Transverse colon (tissue), 4 donors: ENCODE measurements around the gene SPATA4. TPM values are rescaled to one million over a fixed set of nuclear protein-coding genes. Genes with fewer than 3 reads are reported as not detected.

Experiments
- DNase-seq: peaks from one replicate; pipeline ENCODE4 v3.0.0-alpha.2; 2019
- H3K27ac ChIP-seq, 4 donors: fragments of 200-600 bp; sonication (generic); 2 replicates each; pipeline ENCODE4 v1.5.1; 2016 to 2018; ENCODE audit warnings: inconsistent platforms in 4 of 4
- H3K27me3 ChIP-seq: fragments of 200-600 bp; sonication (generic); 2 replicates; pipeline ENCODE4 v1.5.1; 2017; ENCODE audit warnings: inconsistent platforms
- H3K36me3 ChIP-seq, 4 donors: fragments of 200-600 bp; sonication (generic); 2 replicates each; pipeline ENCODE4 v1.5.1; 2017 to 2019; ENCODE audit warnings: inconsistent platforms in 4 of 4
- H3K4me1 ChIP-seq, 4 donors: fragments of 200-600 bp; sonication (generic); 2 replicates each; pipeline ENCODE4 v1.5.1; 2017 to 2020; ENCODE audit warnings: inconsistent platforms in 4 of 4
- H3K4me3 ChIP-seq, 4 donors: fragments of 200-600 bp; sonication (generic); 1 replicate in 1 of 4; 2 replicates in 3 of 4; pipeline versions ENCODE4 v1.5.1 to v1.6.1; 2017 to 2019; ENCODE audit warnings: inconsistent platforms in 4 of 4
- H3K9me3 ChIP-seq, 2 donors: fragments of 200-600 bp; sonication (generic); 2 replicates each; pipeline ENCODE4 v1.5.1; 2017 to 2019; ENCODE audit warnings: inconsistent platforms in 2 of 2
- CTCF ChIP-seq, 5 experiments: fragments of 200-600 bp in 3 of 5; fragments of 450-650 bp in 2 of 5; sonication (generic) in 3 of 5; IDR thresholded peaks; 1 replicate in 2 of 5; 2 replicates in 3 of 5; pipeline ENCODE4 v1.5.1; 2016 to 2017; ENCODE audit warnings: antibody characterized with exemption in 5 of 5, inconsistent platforms in 3 of 5, mild to moderate bottlenecking in 2 of 5, moderate library complexity in 1 of 5
- EP300 ChIP-seq: sonication (generic); formaldehyde crosslinking; IDR thresholded peaks from one replicate; pipeline ENCODE4 v1.6.1; 2017; ENCODE audit warnings: antibody characterized with exemption, low read depth
- POLR2A ChIP-seq: fragments of 450-650 bp; IDR thresholded peaks from one replicate; pipeline ENCODE4 v1.6.1; 2016; ENCODE audit warnings: antibody characterized with exemption, mild to moderate bottlenecking, moderate library complexity
- POLR2AphosphoS5 ChIP-seq, 3 donors: sonication (generic); formaldehyde crosslinking; IDR thresholded peaks; one replicate each; pipeline ENCODE4 v1.6.1; 2016; ENCODE audit warnings: antibody characterized with exemption in 3 of 3
- WGBS, 2 donors: methylation state at CpG; one replicate each; pipeline ENCODE4 v1.1.5; 2018; ENCODE audit warnings: low coverage in 1 of 2; 5-methylcytosine and 5-hydroxymethylcytosine counted together
- in situ Hi-C, 4 donors: fragments of 200-750 bp; cut with MboI; loops; one replicate each; pipeline versions ENCODE4 v1.15.0 to v1.15.1; 2017; ENCODE audit warnings: low sequenced_read_pairs in 3 of 4, low pct_ligation_motif_present in 1 of 4, low pct_unique_long_range_greater_than_20kb in 1 of 4
- intact Hi-C: fragments of 100-400 bp; cut with DNase I; formaldehyde crosslinking; loops from one replicate; pipeline ENCODE4 v1.15.1; 2023; ENCODE audit warnings: low total_unique reads
- total RNA-seq, 4 donors: library from RNA; depleted of rRNA; stranded (reverse); fragments of >200 nt; gene quantifications; one replicate each; pipeline ENCODE4 v1.1.0, GENCODE V29; 2016

Gene SPATA4
- total RNA-seq, 4 donors from 2014 or later = not detected

- Histone ChIP-seq H3K4me1 (no peaks in the 10 kb centered on the region), H3K4me3 (no peak overlapping the region), H3K36me3 (no peaks in the 10 kb centered on the region), H3K9me3 (no peaks in the 10 kb centered on the region), H3K27ac (no peak overlapping the region), H3K27me3 (peaks cover 11% of the 10 kb centered on the region)
- whole genome bisulfite sequencing, 2 donors = 77 to 87% methylated on average over 2 to 3 of the region's 3 CpGs
- intact Hi-C loops (no loop called here), in situ Hi-C loops (no loop called here)
- no peak for TF ChIP-seq POLR2A
- TF ChIP-seq POLR2AphosphoS5 (IDR thresholded peaks at IDR 0.05) = no peak
- TF ChIP-seq CTCF (IDR thresholded peaks at IDR 0.05) = no peak
- TF ChIP-seq EP300 = no peak
- no peak for DNase-seq
Observed at GRCh38 chr4:176210101-176210500, 14.7 kb upstream of the SPATA4 start.

- no peak for TF ChIP-seq POLR2A
- no peak for TF ChIP-seq EP300
- no peak for TF ChIP-seq CTCF (IDR thresholded peaks at IDR 0.05)
- no peak for TF ChIP-seq POLR2AphosphoS5 (IDR thresholded peaks at IDR 0.05)
- in situ Hi-C loops = no loop called here
Observed at GRCh38 chr4:176209535-176209934, 14.2 kb upstream of the SPATA4 start.

GRCh38 chr4:176207839-176208238 lies 12.5 kb upstream of the SPATA4 start:
- H3K27me3 ChIP-seq = peaks cover 11% of the 10 kb centered on the region
- intact Hi-C loops (no loop called here), in situ Hi-C loops (no loop called here)

More at GRCh38 chr4:176209535-176209934, 14.2 kb upstream of the SPATA4 start:
- no peak overlapping the region for H3K4me3 ChIP-seq
- peaks cover 11% of the 10 kb centered on the region for H3K27me3 ChIP-seq
- H3K9me3 ChIP-seq = no peaks in the 10 kb centered on the region
- no peaks in the 10 kb centered on the region for H3K36me3 ChIP-seq
- intact Hi-C loops = no loop called here
- H3K27ac ChIP-seq = no peak overlapping the region
- DNase-seq = no peak
- WGBS, 2 donors = 91 to 100% methylated on average over 1 to 4 of the region's 4 CpGs
- no peaks in the 10 kb centered on the region for H3K4me1 ChIP-seq

GRCh38 chr4:176205299-176205698 lies 9.9 kb upstream of the SPATA4 start:
- H3K9me3 ChIP-seq = no peaks in the 10 kb centered on the region
- no peak overlapping the region for H3K27ac ChIP-seq
- in situ Hi-C loops (no loop called here), intact Hi-C loops (no loop called here)
- no peak overlapping the region for H3K4me3 ChIP-seq
- H3K27me3 ChIP-seq = peaks cover 11% of the 10 kb centered on the region
- no peak for DNase-seq
- no peak for TF ChIP-seq EP300
- no peak for TF ChIP-seq POLR2AphosphoS5 (IDR thresholded peaks at IDR 0.05)
- TF ChIP-seq POLR2A = no peak
- TF ChIP-seq CTCF (IDR thresholded peaks at IDR 0.05) = no peak
- 48 to 72% methylated on average over 4 of the region's 4 CpGs for WGBS, 2 donors
- H3K4me1 ChIP-seq = no peaks in the 10 kb centered on the region
- H3K36me3 ChIP-seq = no peaks in the 10 kb centered on the region

More at GRCh38 chr4:176207839-176208238, 12.5 kb upstream of the SPATA4 start:
- 26 to 56% methylated on average over 5 of the region's 5 CpGs for WGBS, 2 donors
- Histone ChIP-seq H3K27ac (no peak overlapping the region), H3K4me3 (no peak overlapping the region), H3K4me1 (no peaks in the 10 kb centered on the region), H3K9me3 (no peaks in the 10 kb centered on the region), H3K36me3 (no peaks in the 10 kb centered on the region)
- no peak for DNase-seq
- TF ChIP-seq POLR2A = no peak
- TF ChIP-seq CTCF (IDR thresholded peaks at IDR 0.05) = no peak
- TF ChIP-seq EP300 = no peak
- no peak for TF ChIP-seq POLR2AphosphoS5 (IDR thresholded peaks at IDR 0.05)
